Fibroblast of skin of left quadriceps (primary cell): Measurements from ENCODE around the gene ADARB2.
"Not testable (repeated sequence)": the region's sequence is repeated elsewhere in the genome, so short reads cannot be mapped to it uniquely, and the experiment has no call there.

Experiments
- DNase-seq, 2 experiments: peaks; one replicate each; pipeline ENCODE4 v3.0.0-alpha.2; 2013; ENCODE audit warnings: low read depth in 2 of 2

The ADARB2 gene

GRCh38 chr10:1643161-1643907 lies 94.0 kb downstream of the ADARB2 start:
- DNase-seq: no peak

DNA sequence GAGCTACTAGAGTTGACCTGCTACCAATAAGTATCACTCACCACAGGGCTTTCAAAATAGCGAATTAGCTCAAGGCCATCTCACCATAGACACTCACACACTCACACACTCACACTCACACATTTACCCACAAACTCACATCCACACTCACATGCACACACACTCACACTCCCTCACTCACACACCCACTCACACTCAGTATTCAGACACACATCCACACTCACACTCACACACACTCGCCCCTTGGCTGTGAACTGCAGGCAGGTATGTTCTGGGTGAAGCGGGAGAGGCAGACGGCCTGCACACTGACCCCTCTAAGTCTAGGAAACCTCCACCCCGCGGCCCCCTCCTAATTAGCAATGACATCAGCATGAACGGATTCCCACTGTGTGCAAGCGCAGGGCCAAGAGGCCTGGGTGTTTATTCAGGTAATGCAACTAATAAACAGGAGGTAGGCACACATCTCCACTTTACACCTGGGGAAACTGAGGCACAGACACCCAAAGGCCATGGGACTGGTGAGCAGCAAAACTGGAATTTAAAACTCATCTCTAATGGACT lies 94.6 kb downstream of the ADARB2 start:
- DNase-seq: no peak

DNA sequence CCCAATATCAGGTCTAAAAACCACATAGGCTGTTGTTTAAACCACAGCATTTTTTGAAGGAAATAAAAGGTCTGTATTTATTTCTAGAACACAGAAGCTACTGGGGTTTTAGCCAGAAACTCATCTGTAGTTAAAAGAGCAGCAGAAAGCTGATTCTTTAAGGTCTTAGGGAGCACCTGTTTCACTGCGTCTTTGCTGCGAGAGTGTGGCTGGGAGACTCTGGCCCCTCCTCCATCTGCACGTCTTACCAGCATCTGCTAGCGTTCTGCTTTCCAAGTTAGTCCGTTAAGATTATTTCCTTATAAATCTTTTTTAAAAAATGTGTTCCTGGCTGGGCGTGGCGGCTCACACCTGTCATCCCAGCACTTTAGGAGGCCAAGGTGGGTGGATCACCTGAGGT lies 95.9 kb downstream of the ADARB2 start:
- no peak for DNase-seq

DNA sequence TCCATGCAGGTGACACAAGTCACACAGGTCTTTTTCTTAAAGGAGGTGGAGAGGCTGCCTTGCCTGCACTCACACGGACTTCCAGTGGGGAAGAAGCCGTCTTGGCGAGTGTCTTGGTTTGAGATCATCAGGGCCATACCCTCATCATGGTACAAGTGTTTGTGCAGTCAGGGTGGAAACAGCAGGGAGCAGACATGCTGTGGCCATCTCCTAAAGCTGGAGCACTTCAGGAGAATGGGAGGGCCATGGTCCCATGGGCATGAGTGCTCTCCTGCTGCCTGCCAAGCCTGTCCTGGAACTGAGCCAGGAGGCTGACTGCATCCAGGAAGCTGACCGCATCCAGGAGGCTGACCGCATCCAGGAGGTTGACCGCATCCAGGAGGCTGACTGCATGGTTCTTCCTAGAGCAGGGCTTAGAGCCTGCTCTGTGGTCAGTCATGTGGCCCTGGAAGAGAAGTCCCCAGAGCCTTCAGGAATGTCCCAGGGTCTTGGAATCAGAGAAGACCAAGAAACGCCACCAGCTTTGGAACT lies 98.4 kb downstream of the ADARB2 start:
- no peak for DNase-seq

DNA sequence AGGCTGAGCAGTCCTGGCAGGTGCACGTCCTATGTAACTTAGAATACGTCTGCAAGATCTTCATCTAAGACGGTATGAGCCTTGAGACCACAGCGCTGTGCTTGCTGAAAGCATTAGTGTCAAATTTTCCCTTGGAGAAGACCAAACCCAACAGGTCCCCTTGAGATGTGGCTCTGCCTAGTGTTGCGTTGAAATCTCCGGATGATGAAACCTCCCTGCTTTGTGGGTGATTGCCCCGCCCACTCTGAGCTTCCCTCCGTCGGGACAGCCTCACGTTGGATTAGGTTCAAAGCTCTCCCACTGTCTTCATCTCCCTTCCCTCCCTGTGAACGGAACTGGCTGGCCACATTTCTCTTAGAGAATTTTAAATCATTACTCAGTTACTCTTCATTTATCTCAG lies 102.0 kb downstream of the ADARB2 start:
- no peak for DNase-seq

GRCh38 chr10:1634239-1634638 lies 103.1 kb downstream of the ADARB2 start:
- DNase-seq: no peak

- no peak for DNase-seq
These were observed 103.5 kb downstream of the ADARB2 start for GRCh38 chr10:1633783-1634182.

- no peak for DNase-seq
These were observed 104.7 kb downstream of the ADARB2 start for GRCh38 chr10:1632596-1632995.

GRCh38 chr10:1632141-1632540 lies 105.2 kb downstream of the ADARB2 start:
- no peak for DNase-seq

DNA sequence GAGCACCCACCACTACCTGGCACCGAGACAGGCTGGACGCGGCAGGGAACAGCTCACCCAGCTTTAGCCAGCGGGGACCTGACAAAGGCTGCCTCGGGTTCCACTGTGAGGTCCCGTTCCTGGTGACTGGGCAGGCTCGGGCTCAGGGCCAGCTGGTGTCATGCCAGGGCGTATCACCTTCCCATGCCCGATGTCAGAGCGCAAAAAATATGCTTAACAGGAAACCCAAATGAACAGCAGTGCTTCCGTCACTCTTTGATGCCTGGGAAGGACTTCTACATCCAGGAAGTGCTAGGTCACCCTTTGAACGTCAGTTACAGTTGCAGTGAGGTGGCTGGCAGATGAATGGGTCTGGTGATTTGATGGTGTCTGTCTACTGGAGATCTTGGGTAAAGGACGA lies 106.0 kb downstream of the ADARB2 start:
- DNase-seq: no peak

DNA sequence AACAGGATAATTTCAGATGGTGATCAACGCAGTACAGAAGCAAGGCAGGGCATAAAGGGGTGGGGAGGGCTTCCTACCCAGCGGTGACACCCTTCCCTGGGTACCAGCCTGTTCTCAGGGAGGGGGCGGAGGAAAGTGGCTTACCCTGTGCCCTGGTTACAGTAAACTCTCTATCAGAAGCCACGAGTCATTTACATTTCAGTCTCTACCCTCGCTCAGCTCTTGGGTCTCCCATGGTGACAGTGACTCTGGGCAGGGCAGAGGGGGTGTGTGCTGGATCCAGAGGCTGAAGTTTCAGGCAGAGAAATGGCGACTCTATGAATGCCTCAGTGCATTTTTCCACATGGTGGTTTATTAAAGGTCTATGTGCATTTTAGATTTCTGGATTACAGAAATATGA lies 107.0 kb downstream of the ADARB2 start:
- no peak for DNase-seq

GRCh38 chr10:1629326-1630198 lies 107.8 kb downstream of the ADARB2 start:
- no peak for DNase-seq

DNA sequence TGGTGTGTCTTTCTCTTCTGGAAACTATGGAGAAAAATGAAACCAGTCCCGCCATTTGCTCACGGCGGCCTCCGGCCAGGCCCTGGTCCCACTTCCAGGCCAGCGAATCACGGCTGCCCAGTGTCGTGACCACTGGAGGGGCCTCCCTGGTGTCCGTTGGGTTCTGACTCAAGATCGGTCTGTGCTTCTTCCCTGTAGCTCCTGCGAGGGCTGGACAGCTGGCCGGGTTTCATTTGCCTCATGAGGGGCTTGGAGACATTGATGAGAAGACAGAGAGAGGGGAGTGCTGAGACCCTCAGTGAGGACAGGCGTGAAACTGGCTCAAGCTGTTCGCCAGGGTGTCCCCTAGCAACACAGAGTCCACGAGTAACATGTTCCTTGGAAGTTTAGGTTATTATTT lies 108.6 kb downstream of the ADARB2 start:
- no peak for DNase-seq

DNA sequence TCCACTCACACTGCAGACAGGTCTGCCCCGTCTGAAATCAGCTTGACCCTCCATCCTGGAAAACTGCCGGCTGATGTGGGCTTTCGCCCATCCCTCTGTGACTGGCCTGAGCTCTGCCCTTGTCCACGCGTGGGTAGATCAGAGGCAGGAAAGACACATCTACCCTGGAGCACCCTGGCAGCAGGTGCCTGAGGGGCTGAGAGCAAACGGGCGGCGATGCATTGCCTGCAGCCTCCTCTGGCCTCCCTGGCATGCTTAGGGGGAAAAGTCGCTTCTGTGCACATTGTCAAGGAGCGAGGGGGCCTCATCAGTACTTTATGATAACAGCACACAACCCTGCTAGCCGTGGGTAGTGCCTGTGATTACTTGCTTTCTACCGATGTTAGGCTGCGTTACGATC lies 109.4 kb downstream of the ADARB2 start:
- DNase-seq: no peak

GRCh38 chr10:1626835-1627234 lies 110.5 kb downstream of the ADARB2 start:
- no peak for DNase-seq

DNA sequence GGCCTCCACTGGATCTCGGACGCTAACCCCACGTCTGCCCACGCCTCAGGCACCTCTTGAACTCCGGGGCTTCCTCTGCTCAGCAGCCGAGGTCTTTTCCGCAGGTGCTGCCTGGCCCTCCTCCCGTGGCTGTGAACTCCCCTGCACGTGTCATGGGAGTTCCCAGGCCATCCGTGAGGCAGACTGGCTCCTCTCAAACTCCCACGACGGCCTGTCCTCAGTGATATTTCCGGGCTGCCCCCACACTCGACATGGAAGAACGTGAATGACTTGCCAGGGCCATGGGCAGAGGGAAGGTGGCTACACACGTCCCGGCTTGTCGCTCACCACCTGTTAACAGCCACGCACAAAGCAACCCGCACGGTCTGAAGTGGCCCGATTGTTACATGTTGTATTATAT lies 110.9 kb downstream of the ADARB2 start:
- no peak for DNase-seq

GRCh38 chr10:1625731-1626130 lies 111.6 kb downstream of the ADARB2 start:
- DNase-seq: no peak

GRCh38 chr10:1625079-1625478 lies 112.2 kb downstream of the ADARB2 start:
- DNase-seq: no peak

GRCh38 chr10:1624240-1624639 lies 113.1 kb downstream of the ADARB2 start:
- DNase-seq: no peak

- DNase-seq: no peak
These were observed 116.5 kb downstream of the ADARB2 start for GRCh38 chr10:1620803-1621202.

GRCh38 chr10:1617376-1618317 lies 119.7 kb downstream of the ADARB2 start:
- not testable (repeated sequence) for DNase-seq
